Parathyroid adenoma (tissue), 2 donors: Measurements from ENCODE around the gene ZNF775.
A peak's percentile ranks its signal among the peaks of the same experiment; 100 is the strongest.

ENCODE experiments used
- H2AFZ ChIP-seq: fragments of 300-600 bp; sonication (generic); one replicate; pipeline ENCODE4 v1.7.0; 2017; ENCODE audit warnings: antibody characterized with exemption, mild to moderate bottlenecking
- H3K27ac ChIP-seq: fragments of 300-600 bp; sonication (generic); one replicate; pipeline ENCODE4 v1.7.0; 2017
- H3K27me3 ChIP-seq: fragments of 300-600 bp; sonication (generic); one replicate; pipeline ENCODE4 v1.7.0; 2017; ENCODE audit warnings: low read length; ENCODE audit not compliant: control insufficient read depth, insufficient read depth
- H3K36me3 ChIP-seq: fragments of 300-600 bp; sonication (generic); one replicate; pipeline ENCODE4 v1.7.0; 2017; ENCODE audit warnings: low read length; ENCODE audit not compliant: control insufficient read depth, insufficient read depth
- H3K4me1 ChIP-seq: fragments of 300-600 bp; sonication (generic); one replicate; pipeline ENCODE4 v1.7.0; 2017; ENCODE audit warnings: control low read depth
- H3K4me2 ChIP-seq: fragments of 300-600 bp; sonication (generic); one replicate; pipeline ENCODE4 v1.7.0; 2017; ENCODE audit warnings: low read length
- H3K4me3 ChIP-seq: fragments of 300-600 bp; sonication (generic); one replicate; pipeline ENCODE4 v1.7.0; 2017; ENCODE audit warnings: low read depth, low read length
- H3K79me2 ChIP-seq: fragments of 300-600 bp; sonication (generic); one replicate; pipeline ENCODE4 v1.7.0; 2017; ENCODE audit warnings: control low read depth
- H3K9ac ChIP-seq: fragments of 300-600 bp; sonication (generic); one replicate; pipeline ENCODE4 v1.7.0; 2017; ENCODE audit warnings: mild to moderate bottlenecking
- H3K9me3 ChIP-seq: fragments of 300-600 bp; sonication (generic); one replicate; pipeline ENCODE4 v1.7.0; 2017; ENCODE audit warnings: low read length; ENCODE audit not compliant: control insufficient read depth
- TF ChIP-seq, protein P1 (sequence below): fragments of 300-600 bp; sonication (generic); IDR thresholded peaks from one replicate; pipeline ENCODE4 v1.7.0; 2017; ENCODE audit warnings: antibody characterized with exemption, mild to moderate bottlenecking
- donor health status: primary hyperparathyroidism.

ZNF775 gene

DNA sequence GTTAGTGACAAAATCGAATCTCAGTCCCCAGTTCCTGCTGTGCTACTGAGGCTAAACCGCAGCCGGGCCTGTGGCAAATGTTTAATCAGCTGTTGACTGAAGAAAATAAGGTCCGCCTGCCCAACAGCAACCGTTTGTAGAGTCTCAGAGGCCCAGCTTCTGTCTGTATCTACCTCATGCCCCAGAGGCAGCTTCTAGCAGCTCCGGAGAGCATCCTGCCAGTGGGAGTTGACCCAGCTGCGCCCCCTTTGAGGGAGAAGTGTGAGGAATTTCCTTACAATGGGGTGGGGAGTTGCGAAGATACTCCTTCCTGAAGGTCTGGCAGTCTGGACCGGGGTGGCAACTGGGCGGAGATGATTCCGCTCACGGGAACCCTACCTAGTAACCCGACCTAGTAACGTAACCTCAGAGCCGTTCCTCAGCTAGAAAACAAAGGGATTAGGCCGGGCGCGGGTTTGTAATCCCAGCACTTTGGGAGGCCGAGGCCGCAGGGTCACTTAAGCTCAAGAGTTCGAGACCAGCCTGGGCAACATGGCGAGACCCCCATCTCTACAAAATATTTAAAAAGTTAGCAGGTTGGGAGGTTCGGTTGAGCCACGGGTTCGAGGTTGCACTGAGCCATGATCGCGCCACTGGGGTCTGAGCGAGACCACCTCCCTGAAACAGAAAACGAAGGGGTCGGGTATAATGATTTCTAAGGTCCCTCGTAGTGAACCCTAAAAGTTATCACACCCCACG, 846 bp upstream of the ZNF775 start:
- Histone ChIP-seq H3K79me2 (no peaks in the 10 kb centered on the region), H3K9me3 (no peaks in the 10 kb centered on the region), H3K4me1 (peaks cover under 1% of the 10 kb centered on the region), H3K27me3 (no peaks in the 10 kb centered on the region), H3K4me2 (peak overlapping the region; percentile 97), H2AFZ (peak overlapping the region; percentile 80), H3K9ac (peak overlapping the region; percentile 91), H3K4me3 (peak overlapping the region; percentile 90), H3K36me3 (no peaks in the 10 kb centered on the region), H3K27ac (peak overlapping the region; percentile 93)
- TF ChIP-seq, protein P1, sequence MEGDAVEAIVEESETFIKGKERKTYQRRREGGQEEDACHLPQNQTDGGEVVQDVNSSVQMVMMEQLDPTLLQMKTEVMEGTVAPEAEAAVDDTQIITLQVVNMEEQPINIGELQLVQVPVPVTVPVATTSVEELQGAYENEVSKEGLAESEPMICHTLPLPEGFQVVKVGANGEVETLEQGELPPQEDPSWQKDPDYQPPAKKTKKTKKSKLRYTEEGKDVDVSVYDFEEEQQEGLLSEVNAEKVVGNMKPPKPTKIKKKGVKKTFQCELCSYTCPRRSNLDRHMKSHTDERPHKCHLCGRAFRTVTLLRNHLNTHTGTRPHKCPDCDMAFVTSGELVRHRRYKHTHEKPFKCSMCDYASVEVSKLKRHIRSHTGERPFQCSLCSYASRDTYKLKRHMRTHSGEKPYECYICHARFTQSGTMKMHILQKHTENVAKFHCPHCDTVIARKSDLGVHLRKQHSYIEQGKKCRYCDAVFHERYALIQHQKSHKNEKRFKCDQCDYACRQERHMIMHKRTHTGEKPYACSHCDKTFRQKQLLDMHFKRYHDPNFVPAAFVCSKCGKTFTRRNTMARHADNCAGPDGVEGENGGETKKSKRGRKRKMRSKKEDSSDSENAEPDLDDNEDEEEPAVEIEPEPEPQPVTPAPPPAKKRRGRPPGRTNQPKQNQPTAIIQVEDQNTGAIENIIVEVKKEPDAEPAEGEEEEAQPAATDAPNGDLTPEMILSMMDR = peak; percentile 31

DNA sequence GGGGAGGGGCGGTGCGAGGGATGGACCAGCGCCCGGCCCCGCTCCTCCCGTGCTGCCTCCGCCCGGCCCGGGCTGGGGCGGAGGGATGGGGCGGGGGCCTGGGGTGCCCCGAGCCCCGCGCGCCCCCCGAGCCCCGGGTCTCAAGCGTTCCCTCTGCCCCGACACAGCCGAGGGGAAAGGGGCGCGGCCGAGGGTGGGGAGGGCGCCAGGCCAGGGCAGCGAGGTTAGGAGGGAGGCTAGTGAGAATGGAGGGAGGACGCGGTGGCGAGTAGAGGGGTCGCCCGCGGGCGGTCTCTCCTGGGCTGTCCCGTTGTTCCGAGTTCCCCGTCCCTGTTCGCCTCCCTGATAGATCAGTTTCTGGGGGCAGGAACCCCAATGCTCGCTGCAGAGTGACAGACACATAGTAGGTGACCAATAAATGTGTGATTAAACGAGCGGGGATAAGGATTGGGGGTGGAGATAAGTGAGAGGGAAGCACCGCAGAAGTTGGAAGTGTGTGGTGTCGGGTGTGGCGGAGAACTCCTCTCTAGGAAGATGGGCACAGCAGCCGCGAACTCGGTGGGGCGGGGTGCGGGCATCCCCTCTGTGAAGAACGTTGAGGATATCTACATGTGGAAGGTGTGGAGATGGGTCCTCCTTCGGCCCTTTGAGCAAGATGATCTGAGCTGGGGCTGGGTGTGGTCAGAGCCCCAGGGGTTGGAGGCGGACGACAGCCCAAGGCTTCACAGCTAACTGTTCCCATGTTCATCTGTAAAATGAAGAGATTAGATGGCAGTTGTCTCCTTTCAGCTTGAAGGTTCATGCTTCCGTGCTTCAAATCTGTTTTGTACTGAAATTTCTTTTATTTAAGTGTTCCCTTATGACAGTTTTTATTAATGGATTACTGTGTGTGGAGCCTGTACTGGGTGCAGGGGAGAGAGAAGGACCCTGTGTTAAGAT, 580 bp downstream of the ZNF775 start:
- Histone ChIP-seq H3K9ac (no peak overlapping the region), H3K4me2 (peak overlapping the region; percentile 99), H3K4me1 (no peaks in the 10 kb centered on the region), H3K27ac (peak overlapping the region; percentile 47), H2AFZ (peak overlapping the region; percentile 80), H3K27me3 (no peaks in the 10 kb centered on the region), H3K79me2 (no peaks in the 10 kb centered on the region), H3K36me3 (no peaks in the 10 kb centered on the region), H3K4me3 (peak overlapping the region; percentile 90), H3K9me3 (no peaks in the 10 kb centered on the region)
- TF ChIP-seq, protein P1 = no peak

DNA sequence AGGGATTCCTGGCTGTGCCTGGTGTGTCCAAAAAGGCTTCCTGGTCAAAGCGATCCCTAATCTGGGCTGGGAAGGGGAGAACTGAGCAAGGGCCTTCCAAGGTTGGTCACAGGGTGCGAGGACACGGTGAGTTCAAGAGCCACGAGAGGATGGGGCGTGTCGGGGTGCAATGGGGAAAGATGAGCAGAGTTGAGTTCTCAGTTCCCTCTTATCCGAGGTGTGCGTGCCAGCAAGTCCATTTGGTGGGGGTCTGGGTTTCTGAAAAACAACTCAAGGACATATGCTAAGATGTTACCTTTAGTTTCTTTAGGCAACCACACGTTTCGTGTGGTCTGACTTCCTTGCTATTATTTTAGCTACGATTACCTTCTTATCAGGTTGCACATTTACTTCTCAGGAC, 1.3 kb downstream of the ZNF775 start:
- H3K4me1 ChIP-seq = no peaks in the 10 kb centered on the region
- no peaks in the 10 kb centered on the region for H3K79me2 ChIP-seq
- H3K36me3 ChIP-seq = no peaks in the 10 kb centered on the region
- no peak overlapping the region for H3K4me2 ChIP-seq
- H3K9ac ChIP-seq = no peak overlapping the region
- TF ChIP-seq, protein P1 = no peak
- H2AFZ ChIP-seq = no peak overlapping the region
- no peaks in the 10 kb centered on the region for H3K27me3 ChIP-seq
- H3K9me3 ChIP-seq = no peaks in the 10 kb centered on the region
- H3K27ac ChIP-seq = no peak overlapping the region
- no peak overlapping the region for H3K4me3 ChIP-seq

DNA sequence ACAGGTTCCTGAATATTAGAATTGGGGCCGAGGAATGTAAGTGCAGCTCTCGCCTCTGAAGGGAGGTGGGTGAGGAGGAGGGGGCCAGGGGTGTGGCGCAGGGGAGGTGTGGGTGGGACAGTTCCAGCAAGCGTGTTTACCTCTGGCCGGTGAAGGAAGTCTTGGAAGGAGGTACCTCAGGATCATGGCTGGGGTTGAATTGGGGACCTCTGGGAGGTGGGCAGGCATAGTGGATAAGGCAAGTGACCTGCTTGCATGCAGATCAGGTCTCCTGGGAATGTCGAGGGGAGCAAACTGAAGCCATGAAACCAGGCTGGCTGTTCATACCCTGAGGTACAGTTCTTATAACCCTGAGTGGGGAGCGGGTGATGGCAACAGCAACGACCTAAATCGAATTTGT, 2.0 kb downstream of the ZNF775 start:
- Histone ChIP-seq H3K4me2 (no peak overlapping the region), H3K27me3 (no peaks in the 10 kb centered on the region), H3K9me3 (no peaks in the 10 kb centered on the region), H3K9ac (no peak overlapping the region), H3K4me3 (no peak overlapping the region), H3K79me2 (no peaks in the 10 kb centered on the region), H3K36me3 (no peaks in the 10 kb centered on the region), H3K4me1 (no peaks in the 10 kb centered on the region), H2AFZ (no peak overlapping the region), H3K27ac (no peak overlapping the region)
- TF ChIP-seq, protein P1 = no peak
